ENCODE data around the gene VHLL.

Gene VHLL

DNA sequence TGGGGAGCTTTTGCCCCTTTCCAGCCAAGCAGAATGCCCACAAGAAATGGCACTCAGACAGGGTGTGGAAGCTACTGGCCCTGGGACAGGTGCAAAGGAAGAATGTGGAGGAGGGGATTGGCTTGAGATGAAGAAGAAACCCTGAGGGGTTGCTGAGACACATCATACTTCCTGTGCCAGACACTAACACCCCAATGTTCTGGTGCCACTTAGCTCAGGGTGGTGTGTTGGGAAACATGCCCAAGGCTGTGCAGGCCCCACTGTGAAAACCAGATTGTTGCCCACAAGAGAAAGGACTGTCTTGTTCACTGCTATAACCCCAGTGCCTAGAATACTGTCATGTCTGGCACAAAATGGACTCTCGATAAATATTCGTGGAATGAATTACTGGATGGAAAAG lies 41.4 kb downstream of the VHLL start:
- DNase-seq (ENCODE audit: low read depth): no peak

DNA sequence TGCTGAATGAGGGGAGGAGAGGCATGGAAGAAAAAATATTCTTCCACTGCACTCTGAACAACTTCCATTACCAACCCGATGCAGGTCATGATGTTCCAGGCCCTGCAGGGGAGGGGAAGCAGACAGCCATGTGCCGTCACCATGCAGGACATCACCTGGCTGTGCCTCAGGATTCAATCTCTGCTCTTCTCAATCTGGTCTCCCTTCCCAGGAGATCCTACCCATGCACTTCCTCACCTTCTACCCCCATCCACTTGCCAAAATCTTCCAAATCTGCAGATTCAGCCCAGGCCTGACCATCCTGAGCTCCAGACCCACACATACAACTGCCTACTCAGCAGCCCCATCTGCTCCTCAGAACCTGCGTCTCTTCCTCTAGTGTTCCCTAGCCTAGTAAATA lies 45.5 kb downstream of the VHLL start:
- no peak for DNase-seq (ENCODE audit: low read depth)

DNA sequence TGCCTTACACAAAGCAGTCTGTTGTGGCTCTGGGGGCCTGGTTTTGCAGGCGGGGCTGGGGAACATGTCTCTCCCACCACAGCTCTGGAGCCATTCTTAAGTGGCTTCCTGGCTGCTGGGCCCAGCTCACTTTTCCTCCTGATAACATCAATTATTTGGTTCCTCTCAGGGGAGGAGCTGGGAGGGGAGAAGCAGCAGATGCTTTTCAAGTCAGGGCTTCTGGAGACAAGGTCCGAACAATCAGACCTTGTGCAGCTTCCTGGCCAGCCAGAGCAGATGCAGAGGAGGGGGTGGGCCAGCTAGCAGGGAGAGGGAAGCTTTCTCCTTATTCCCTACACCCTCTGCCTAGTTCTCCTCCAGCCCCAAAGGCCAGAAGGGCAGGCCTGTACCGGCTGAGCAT lies 47.6 kb downstream of the VHLL start:
- no peak for DNase-seq (ENCODE audit: low read depth)

DNA sequence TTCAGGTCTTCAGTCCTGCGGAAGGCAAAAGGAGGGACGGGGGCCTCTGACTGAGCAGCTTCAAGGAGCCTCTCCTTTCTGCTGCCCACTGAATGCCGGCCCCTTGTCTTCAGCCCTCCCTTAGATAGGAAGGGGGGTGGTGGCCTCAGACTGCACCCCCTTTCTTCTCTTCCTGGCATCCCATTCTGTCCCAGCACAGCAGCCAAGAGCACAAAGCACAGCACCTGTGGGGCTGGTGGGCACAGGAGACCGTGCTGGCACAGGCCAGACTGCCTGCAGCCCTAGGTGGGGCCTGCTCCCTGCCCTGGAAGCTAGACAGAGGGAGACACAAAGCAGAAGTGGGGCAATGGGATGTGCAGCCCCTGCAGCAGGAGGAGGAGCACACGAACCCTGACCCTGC lies 49.5 kb downstream of the VHLL start:
- DNase-seq (ENCODE audit: low read depth): no peak

Measured in activated T-cell treated with anti-CD3 and anti-CD28 coated beads for 48 hours (primary cell).